ENCODE measurements around the gene CDH1. TPM values are rescaled to one million over a fixed set of nuclear protein-coding genes. Genes with fewer than 3 reads are reported as not detected.

The CDH1 gene
- total and polyA plus RNA-seq, 2 experiments from 2014 or later: 64.1 to 142 TPM

- Histone ChIP-seq H3K79me2 (replicated peaks; ENCODE audit: insufficient read depth) (no peaks in the 10 kb centered on the region), H3K36me3 (ENCODE audit: insufficient read depth) (no peaks in the 10 kb centered on the region), H2AFZ (no peak overlapping the region), H3K27ac (ENCODE audit: low read depth) (no peak overlapping the region), H4K20me1 (replicated peaks; ENCODE audit: insufficient read depth) (no peaks in the 10 kb centered on the region), H3K4me3 (no peak overlapping the region), H3K4me1 (ENCODE audit: insufficient read depth) (peaks cover 7% of the 10 kb centered on the region; the same call in 1 of the 2 replicates), H3K27me3 (ENCODE audit: insufficient read depth) (no peaks in the 10 kb centered on the region), H3K9me2 (ENCODE audit: insufficient read depth) (no peaks in the 10 kb centered on the region), H3K4me2 (no peak overlapping the region), H3F3A (replicated peaks; ENCODE audit: low read depth) (0 out of 2 replicates have a peak, but pooled peaks cover 2% of the 10 kb centered on the region)
- Mint-ChIP-seq H3K4me1 (peaks cover 17% of the 10 kb centered on the region), H3K27ac (no peak overlapping the region), H3K9me3 (peaks cover 3% of the 10 kb centered on the region; the same call in 1 of the 3 replicates), H3K36me3 (ENCODE audit: low read depth) (no peaks in the 10 kb centered on the region; the same call in 2 of the 3 replicates), H3K4me3 (no peak overlapping the region), H3K27me3 (ENCODE audit: insufficient read depth, low read depth, poor library complexity) (peaks cover 5% of the 10 kb centered on the region)
- no peak for ATAC-seq
- no peak for TF ChIP-seq CTCF (conservative IDR thresholded peaks at IDR 0.05; ENCODE audit: low read depth in 2 of 2)
- TF ChIP-seq JUNB (IDR thresholded peaks at IDR 0.05; ENCODE audit: unreplicated experiment): no peak
- no peak for TF ChIP-seq ZNF462 (CRISPR knock-in tag; IDR thresholded peaks at IDR 0.05)
- no peak for DNase-seq (ENCODE audit: low spot score)
Observed at GRCh38 chr16:68717684-68718083, 19.4 kb upstream of the CDH1 start.

GRCh38 chr16:68718590-68718989, 18.5 kb upstream of the CDH1 start:
- Histone ChIP-seq H4K20me1 (replicated peaks; ENCODE audit: insufficient read depth) (no peaks in the 10 kb centered on the region), H3K4me3 (no peak overlapping the region), H3K27ac (ENCODE audit: low read depth) (no peak overlapping the region), H3K27me3 (ENCODE audit: insufficient read depth) (no peaks in the 10 kb centered on the region), H3K79me2 (replicated peaks; ENCODE audit: insufficient read depth) (no peaks in the 10 kb centered on the region), H3K4me1 (ENCODE audit: insufficient read depth) (peaks cover 7% of the 10 kb centered on the region; the same call in 1 of the 2 replicates), H3K36me3 (ENCODE audit: insufficient read depth) (no peaks in the 10 kb centered on the region), H3F3A (replicated peaks; ENCODE audit: low read depth) (0 out of 2 replicates have a peak, but pooled peaks cover 2% of the 10 kb centered on the region), H2AFZ (no peak overlapping the region), H3K4me2 (no peak overlapping the region), H3K9me2 (ENCODE audit: insufficient read depth) (no peaks in the 10 kb centered on the region)
- peaks cover 9% of the 10 kb centered on the region for H3K4me1 Mint-ChIP-seq
- H3K36me3 Mint-ChIP-seq (ENCODE audit: low read depth): no peaks in the 10 kb centered on the region; the same call in 2 of the 3 replicates
- H3K9me3 Mint-ChIP-seq: peaks cover 3% of the 10 kb centered on the region; the same call in 1 of the 3 replicates
- H3K27me3 Mint-ChIP-seq (ENCODE audit: insufficient read depth, low read depth, poor library complexity): peaks cover 5% of the 10 kb centered on the region
- DNase-seq (ENCODE audit: low spot score): no peak
- H3K4me3 Mint-ChIP-seq: no peak overlapping the region
- no peak for ATAC-seq
- H3K27ac Mint-ChIP-seq: no peak overlapping the region
- TF ChIP-seq JUNB (IDR thresholded peaks at IDR 0.05; ENCODE audit: unreplicated experiment) (no peak), ZNF462 (CRISPR knock-in tag; IDR thresholded peaks at IDR 0.05) (no peak)

Measured in GM23338 (cell line).